ENCODE data around the gene RAD52. TPM values are rescaled to one million over a fixed set of nuclear protein-coding genes. Genes with fewer than 3 reads are reported as not detected.

The RAD52 gene
- total RNA-seq, 1 experiment from 2014 or later = 17.4 TPM

GRCh38 chr12:946212-946611 is 3.3 kb downstream of the RAD52 start:
- ATAC-seq (no peak), DNase-seq (no peak)
- H3K79me2 ChIP-seq (ENCODE audit: low read length) = peaks cover 59% of the 10 kb centered on the region
- H3K4me2 ChIP-seq (ENCODE audit: low read length) = no peak overlapping the region
- POLR2A ChIA-PET (ENCODE audit: unreplicated experiment) = interaction anchor here (0.5 kb wide), 1 partner anchor 146 kb away, joined by 4 read pairs; no protein-coding TSS in a partner anchor
- intact Hi-C loops (cut with micrococcal nuclease) = loop anchor here (10.0 kb wide), 1 partner anchor 191 kb away; the partner anchor contains the start of gene WNK1
- no peak overlapping the region for H3K9ac ChIP-seq (ENCODE audit: low read length)
- H3K4me3 ChIP-seq (ENCODE audit: low read length) = no peak overlapping the region
- no peaks in the 10 kb centered on the region for H3K9me3 ChIP-seq (ENCODE audit: low read length)
- TF ChIP-seq EZH2 (IDR thresholded peaks at IDR 0.05; ENCODE audit: low read length, unreplicated experiment) = no peak
- no peak for TF ChIP-seq EZH2phosphoT487 (IDR thresholded peaks at IDR 0.05; ENCODE audit: borderline replicate concordance, low read length)
- no peak for TF ChIP-seq CTCF (conservative IDR thresholded peaks at IDR 0.05; ENCODE audit: low read depth, low read length)
- H4K20me1 ChIP-seq (ENCODE audit: low read length) = no peaks in the 10 kb centered on the region
- H3K9me2 ChIP-seq (replicated peaks; ENCODE audit: low read length) = no peaks in the 10 kb centered on the region
- H3K27ac ChIP-seq (ENCODE audit: low read length) = no peak overlapping the region
- CTCF ChIA-PET = interaction anchor here (0.6 kb wide), 1 partner anchor 147 kb away, joined by 3 read pairs; no protein-coding TSS in a partner anchor
- H3F3A ChIP-seq (ENCODE audit: low read length, unreplicated experiment) = no peaks in the 10 kb centered on the region
- H3K27me3 ChIP-seq (ENCODE audit: low read length) = no peaks in the 10 kb centered on the region
- H2AFZ ChIP-seq (ENCODE audit: low read length) = no peak overlapping the region
- peaks cover 3% of the 10 kb centered on the region; the same call in 1 of the 2 replicates for H3K4me1 ChIP-seq (ENCODE audit: insufficient read depth, low read length)
- H3K36me3 ChIP-seq (ENCODE audit: low read depth, low read length) = no peaks in the 10 kb centered on the region; the same call in 1 of the 2 replicates
- no TSS peak for BruUV-seq (replicated peaks)

DNA sequence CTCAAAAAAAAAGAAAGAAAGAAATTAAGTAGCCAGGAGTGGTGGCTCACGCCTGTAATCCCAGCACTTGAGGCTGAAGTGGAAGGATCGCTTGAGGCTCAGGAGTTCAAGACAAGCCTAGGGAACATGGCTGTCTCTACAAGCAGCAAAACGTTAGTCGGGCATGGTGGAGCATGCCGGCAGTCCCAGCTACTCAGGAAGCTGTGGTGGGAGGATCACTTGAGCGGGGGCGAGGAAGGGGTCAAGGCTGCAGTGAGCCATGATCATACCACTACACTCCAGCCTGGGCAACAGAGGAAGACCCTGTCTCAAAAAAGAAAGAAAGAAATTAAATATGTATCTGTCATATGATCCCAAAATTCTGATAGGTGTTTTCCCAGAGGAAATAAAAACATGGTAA is 5.3 kb downstream of the RAD52 start:
- Histone ChIP-seq H3K4me2 (ENCODE audit: low read length) (no peak overlapping the region), H3K27ac (ENCODE audit: low read length) (no peak overlapping the region), H3K79me2 (ENCODE audit: low read length) (peaks cover 68% of the 10 kb centered on the region), H3K4me1 (ENCODE audit: insufficient read depth, low read length) (peaks cover 3% of the 10 kb centered on the region; the same call in 1 of the 2 replicates), H4K20me1 (ENCODE audit: low read length) (no peaks in the 10 kb centered on the region), H3F3A (ENCODE audit: low read length, unreplicated experiment) (no peaks in the 10 kb centered on the region), H3K27me3 (ENCODE audit: low read length) (no peaks in the 10 kb centered on the region), H3K36me3 (ENCODE audit: low read depth, low read length) (peaks cover 4% of the 10 kb centered on the region; the same call in 1 of the 2 replicates), H3K9me3 (ENCODE audit: low read length) (no peaks in the 10 kb centered on the region), H3K9ac (ENCODE audit: low read length) (no peak overlapping the region), H2AFZ (ENCODE audit: low read length) (no peak overlapping the region), H3K4me3 (ENCODE audit: low read length) (no peak overlapping the region), H3K9me2 (replicated peaks; ENCODE audit: low read length) (no peaks in the 10 kb centered on the region)
- ATAC-seq = no peak
- CTCF ChIA-PET = no interaction called here
- DNase-seq = no peak
- intact Hi-C loops (cut with micrococcal nuclease) = loop anchor here (10.0 kb wide), 1 partner anchor 189 kb away; the partner anchor contains the start of gene WNK1
- TF ChIP-seq CTCF (conservative IDR thresholded peaks at IDR 0.05; ENCODE audit: low read depth, low read length) (no peak), EZH2 (IDR thresholded peaks at IDR 0.05; ENCODE audit: low read length, unreplicated experiment) (no peak), EZH2phosphoT487 (IDR thresholded peaks at IDR 0.05; ENCODE audit: borderline replicate concordance, low read length) (no peak)
- POLR2A ChIA-PET (ENCODE audit: unreplicated experiment) = no interaction called here
- BruUV-seq (replicated peaks) = no TSS peak

GRCh38 chr12:943051-943450 is 6.4 kb downstream of the RAD52 start:
- peaks cover 2% of the 10 kb centered on the region; the same call in 1 of the 2 replicates for H3K4me1 ChIP-seq (ENCODE audit: insufficient read depth, low read length)
- no peak overlapping the region for H3K9ac ChIP-seq (ENCODE audit: low read length)
- ATAC-seq = no peak
- intact Hi-C loops (cut with micrococcal nuclease) = loop anchor here (10.0 kb wide), 1 partner anchor 188 kb away; the partner anchor contains the start of gene WNK1
- ChIA-PET CTCF (no interaction called here), POLR2A (ENCODE audit: unreplicated experiment) (no interaction called here)
- TF ChIP-seq CTCF (conservative IDR thresholded peaks at IDR 0.05; ENCODE audit: low read depth, low read length) = no peak
- TF ChIP-seq EZH2phosphoT487 (IDR thresholded peaks at IDR 0.05; ENCODE audit: borderline replicate concordance, low read length) = no peak
- no peak for TF ChIP-seq EZH2 (IDR thresholded peaks at IDR 0.05; ENCODE audit: low read length, unreplicated experiment)
- H3K36me3 ChIP-seq (ENCODE audit: low read depth, low read length) = peaks cover 4% of the 10 kb centered on the region; the same call in 1 of the 2 replicates
- no peaks in the 10 kb centered on the region for H3K27me3 ChIP-seq (ENCODE audit: low read length)
- H4K20me1 ChIP-seq (ENCODE audit: low read length) = no peaks in the 10 kb centered on the region
- H2AFZ ChIP-seq (ENCODE audit: low read length) = no peak overlapping the region
- H3K9me2 ChIP-seq (replicated peaks; ENCODE audit: low read length) = no peaks in the 10 kb centered on the region
- no peak for DNase-seq
- no peak overlapping the region for H3K4me2 ChIP-seq (ENCODE audit: low read length)
- H3K4me3 ChIP-seq (ENCODE audit: low read length) = no peak overlapping the region
- H3F3A ChIP-seq (ENCODE audit: low read length, unreplicated experiment) = no peaks in the 10 kb centered on the region
- H3K79me2 ChIP-seq (ENCODE audit: low read length) = peaks cover 62% of the 10 kb centered on the region
- no peak overlapping the region for H3K27ac ChIP-seq (ENCODE audit: low read length)
- no peaks in the 10 kb centered on the region for H3K9me3 ChIP-seq (ENCODE audit: low read length)
- BruUV-seq (replicated peaks) = no TSS peak
